ENCODE data around the gene RNF150.

DNA sequence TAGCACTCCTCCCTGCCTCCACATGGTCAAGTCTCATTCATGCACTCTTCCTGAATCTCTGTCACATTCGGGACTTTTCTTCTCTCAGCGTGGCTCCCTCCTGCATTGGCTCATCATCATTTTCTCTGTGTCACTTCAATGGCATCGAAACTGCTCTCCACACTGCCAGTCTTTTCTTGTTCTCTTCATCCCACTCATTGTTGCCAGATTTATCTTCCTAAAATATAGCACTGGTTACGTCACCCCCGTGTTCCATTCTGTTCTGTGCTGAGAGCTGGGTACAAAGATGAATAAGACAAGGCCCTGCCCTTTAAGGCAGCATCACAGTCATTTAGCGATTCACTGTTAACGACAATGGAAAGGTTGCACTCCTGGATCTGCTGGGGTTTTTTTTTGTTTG is 202.7 kb downstream of the RNF150 start:
- TF ChIP-seq, protein P1, sequence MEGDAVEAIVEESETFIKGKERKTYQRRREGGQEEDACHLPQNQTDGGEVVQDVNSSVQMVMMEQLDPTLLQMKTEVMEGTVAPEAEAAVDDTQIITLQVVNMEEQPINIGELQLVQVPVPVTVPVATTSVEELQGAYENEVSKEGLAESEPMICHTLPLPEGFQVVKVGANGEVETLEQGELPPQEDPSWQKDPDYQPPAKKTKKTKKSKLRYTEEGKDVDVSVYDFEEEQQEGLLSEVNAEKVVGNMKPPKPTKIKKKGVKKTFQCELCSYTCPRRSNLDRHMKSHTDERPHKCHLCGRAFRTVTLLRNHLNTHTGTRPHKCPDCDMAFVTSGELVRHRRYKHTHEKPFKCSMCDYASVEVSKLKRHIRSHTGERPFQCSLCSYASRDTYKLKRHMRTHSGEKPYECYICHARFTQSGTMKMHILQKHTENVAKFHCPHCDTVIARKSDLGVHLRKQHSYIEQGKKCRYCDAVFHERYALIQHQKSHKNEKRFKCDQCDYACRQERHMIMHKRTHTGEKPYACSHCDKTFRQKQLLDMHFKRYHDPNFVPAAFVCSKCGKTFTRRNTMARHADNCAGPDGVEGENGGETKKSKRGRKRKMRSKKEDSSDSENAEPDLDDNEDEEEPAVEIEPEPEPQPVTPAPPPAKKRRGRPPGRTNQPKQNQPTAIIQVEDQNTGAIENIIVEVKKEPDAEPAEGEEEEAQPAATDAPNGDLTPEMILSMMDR (IDR thresholded peaks at IDR 0.05): no peak
- TF ChIP-seq POLR2A (IDR thresholded peaks at IDR 0.05) (no peak), EP300 (IDR thresholded peaks at IDR 0.05) (peak in 1 of 4 donors; percentile 51), POLR2AphosphoS5 (IDR thresholded peaks at IDR 0.05) (no peak)

Measured in sigmoid colon (tissue), 4 donors.